NCI-H1694 treated with DMSO at 0.1 percent for 48 hours (cell line): ENCODE data around the gene FBXW11.
"Not testable (repeated sequence)": the region's sequence is repeated elsewhere in the genome, so short reads cannot be mapped to it uniquely, and the experiment has no call there.

Source experiments
- DNase-seq: peaks from one replicate; lab custom pipeline; 2025; lab: John Stamatoyannopoulos, UW

FBXW11 gene

GRCh38 chr5:171911152-171911551, 95.3 kb downstream of the FBXW11 start:
- no peak for DNase-seq

- DNase-seq: no peak
Measured at GRCh38 chr5:171908638-171909037, 97.8 kb downstream of the FBXW11 start.

GRCh38 chr5:171907725-171908343, 98.6 kb downstream of the FBXW11 start:
- peak; percentile 63 for DNase-seq

GRCh38 chr5:171906703-171907590, 99.5 kb downstream of the FBXW11 start:
- no peak for DNase-seq

GRCh38 chr5:171906066-171906570, 100.3 kb downstream of the FBXW11 start:
- no peak for DNase-seq

GRCh38 chr5:171904886-171905285, 101.6 kb downstream of the FBXW11 start:
- no peak for DNase-seq

GRCh38 chr5:171901764-171902163, 104.7 kb downstream of the FBXW11 start:
- DNase-seq: no peak

- no peak for DNase-seq
Measured at GRCh38 chr5:171899792-171900191, 106.6 kb downstream of the FBXW11 start.

- DNase-seq: no peak
Measured at GRCh38 chr5:171898879-171899278, 107.6 kb downstream of the FBXW11 start.

- no peak for DNase-seq
Measured at GRCh38 chr5:171898386-171898785, 108.1 kb downstream of the FBXW11 start.

- DNase-seq: no peak
Measured at GRCh38 chr5:171897231-171897630, 109.2 kb downstream of the FBXW11 start.

- DNase-seq: no peak
Measured at GRCh38 chr5:171895081-171895480, 111.4 kb downstream of the FBXW11 start.

GRCh38 chr5:171893290-171893886, 113.0 kb downstream of the FBXW11 start:
- no peak for DNase-seq

- DNase-seq: no peak
Measured at GRCh38 chr5:171891595-171891994, 114.8 kb downstream of the FBXW11 start.

GRCh38 chr5:171891150-171891549, 115.3 kb downstream of the FBXW11 start:
- no peak for DNase-seq

GRCh38 chr5:171888051-171888481, 118.4 kb downstream of the FBXW11 start:
- DNase-seq: no peak

GRCh38 chr5:171886037-171886436, 120.4 kb downstream of the FBXW11 start:
- DNase-seq: not testable (repeated sequence)

- DNase-seq: no peak
Measured at GRCh38 chr5:171882118-171882517, 124.3 kb downstream of the FBXW11 start.

GRCh38 chr5:171874234-171874633, 132.2 kb downstream of the FBXW11 start:
- no peak for DNase-seq

GRCh38 chr5:171872666-171873065, 133.8 kb downstream of the FBXW11 start:
- no peak for DNase-seq

GRCh38 chr5:171871711-171872110, 134.7 kb downstream of the FBXW11 start:
- DNase-seq: no peak

GRCh38 chr5:171869956-171870355, 136.5 kb downstream of the FBXW11 start:
- no peak for DNase-seq

GRCh38 chr5:171868236-171868635, 138.2 kb downstream of the FBXW11 start:
- DNase-seq: no peak
